HCEC 1CT (cell line): Measurements from ENCODE around the gene C2.
"Not testable (repeated sequence)": the region's sequence is repeated elsewhere in the genome, so short reads cannot be mapped to it uniquely, and the experiment has no call there.

Experiments
- DNase-seq: peaks from one replicate; pipeline ENCODE4 v3.0.0-alpha.2; 2017

C2 gene

DNA sequence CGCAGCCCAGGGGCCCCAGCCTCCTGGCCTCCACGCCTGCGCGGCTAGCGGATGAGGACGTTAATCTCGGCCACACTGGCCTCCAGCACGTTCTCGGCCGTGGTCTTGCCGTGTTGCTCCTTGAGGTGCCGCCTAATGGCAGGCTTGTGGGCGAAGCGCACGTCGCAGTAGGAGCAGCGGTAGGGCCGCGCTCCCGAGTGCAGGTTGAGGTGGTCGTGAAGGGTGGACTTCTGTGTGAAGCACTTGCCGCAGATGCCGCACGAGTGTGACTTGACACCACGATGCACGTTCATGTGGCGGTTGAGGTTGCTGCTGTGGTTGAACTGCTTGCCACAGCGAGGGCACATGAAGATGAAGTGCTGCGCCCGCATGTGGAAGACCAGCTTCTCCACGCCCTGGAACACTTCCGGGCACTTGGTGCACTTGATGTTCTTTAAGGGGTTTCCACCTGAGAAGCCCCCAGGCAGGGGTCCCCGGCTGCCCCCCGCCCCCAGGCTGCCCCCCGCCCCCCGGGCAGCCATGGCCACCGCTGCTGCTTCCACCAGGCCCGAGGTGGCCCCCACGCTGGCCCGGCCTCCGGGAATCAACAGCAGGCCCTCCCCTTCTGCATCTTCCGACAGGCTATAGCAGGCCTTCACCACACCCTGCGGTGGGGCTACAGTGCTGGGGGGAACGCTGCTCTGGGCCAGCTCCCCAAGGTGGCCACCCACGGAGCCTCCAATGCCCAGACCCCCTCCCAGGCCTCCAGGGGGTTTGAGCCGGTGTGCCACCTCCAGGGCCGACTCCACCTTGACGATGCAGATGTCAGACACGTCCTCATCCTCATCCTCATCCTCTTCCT is 27.4 kb upstream of the C2 start:
- DNase-seq = no peak

- no peak for DNase-seq
These were observed 26.6 kb upstream of the C2 start for GRCh38 chr6:31900917-31901414.

DNA sequence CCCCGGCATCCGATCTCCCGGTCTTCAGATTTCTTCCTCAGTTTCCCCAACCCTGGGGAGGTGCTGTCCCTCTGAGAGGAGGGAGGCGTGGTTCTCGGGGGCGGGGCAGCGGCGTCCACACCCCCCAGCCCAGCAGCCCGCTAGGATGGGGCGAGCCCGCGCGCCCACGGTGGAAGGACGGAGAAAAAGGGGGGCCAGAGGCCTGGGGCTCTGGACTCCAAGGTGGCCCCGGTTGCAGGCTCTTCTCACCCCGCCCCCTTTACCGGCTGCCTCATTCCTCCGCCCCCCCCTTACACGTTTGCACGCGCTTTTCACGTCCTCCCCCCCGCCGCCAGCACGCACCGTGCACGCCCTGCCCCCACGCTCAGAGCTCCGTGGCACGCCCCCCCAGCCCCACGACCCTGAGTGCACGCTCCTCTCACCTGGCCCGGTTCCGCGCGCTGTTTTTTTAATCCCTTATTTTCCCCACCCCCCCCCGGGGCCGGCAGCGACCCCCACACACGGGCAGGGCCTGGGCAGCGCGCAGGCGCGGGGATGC is 26.0 kb upstream of the C2 start:
- DNase-seq = peak; percentile 42

DNA sequence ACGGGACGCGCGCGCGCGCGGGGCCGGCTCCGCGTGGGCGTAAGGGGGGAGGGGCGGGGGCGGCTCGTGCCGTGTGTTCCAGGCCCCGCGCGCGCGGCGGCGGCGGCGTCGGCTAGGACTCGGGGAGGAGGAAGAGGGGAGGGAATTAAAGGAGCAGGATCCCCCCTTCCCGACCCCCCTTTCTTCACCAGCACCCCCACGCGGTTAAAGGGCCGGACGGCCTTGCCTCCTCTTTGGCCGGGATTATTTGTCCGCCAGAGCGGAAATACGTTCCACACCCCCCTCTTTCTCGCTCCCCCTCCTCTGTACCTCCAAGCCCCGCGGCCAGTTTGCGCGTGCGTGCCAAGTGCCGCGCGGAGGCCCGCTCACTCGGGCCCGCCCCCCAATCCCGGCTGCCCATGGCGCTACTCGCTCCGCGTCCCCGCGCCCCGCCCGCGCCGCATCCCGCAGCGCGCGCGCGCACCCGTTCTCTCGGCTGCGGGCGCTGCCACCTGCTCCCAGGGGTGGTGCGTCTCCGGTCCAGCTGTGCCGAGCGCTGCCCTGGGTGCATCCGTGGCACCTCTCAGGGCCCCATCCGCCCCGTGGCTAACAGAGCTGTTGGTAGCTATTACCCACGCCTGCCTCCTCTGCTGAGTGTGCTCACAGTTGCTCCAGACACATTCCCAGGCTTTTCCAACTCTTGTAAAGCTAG is 25.4 kb upstream of the C2 start, which contains the start of gene ZBTB12:
Gene ZBTB12, minus strand, starts transcription at position 134 of the 691 bp plus-strand sequence. CDS start 781 bp downstream, outside the sequence.
- DNase-seq = peak; percentile 95

GRCh38 chr6:31903957-31904356 is 23.6 kb upstream of the C2 start:
- DNase-seq = no peak

DNA sequence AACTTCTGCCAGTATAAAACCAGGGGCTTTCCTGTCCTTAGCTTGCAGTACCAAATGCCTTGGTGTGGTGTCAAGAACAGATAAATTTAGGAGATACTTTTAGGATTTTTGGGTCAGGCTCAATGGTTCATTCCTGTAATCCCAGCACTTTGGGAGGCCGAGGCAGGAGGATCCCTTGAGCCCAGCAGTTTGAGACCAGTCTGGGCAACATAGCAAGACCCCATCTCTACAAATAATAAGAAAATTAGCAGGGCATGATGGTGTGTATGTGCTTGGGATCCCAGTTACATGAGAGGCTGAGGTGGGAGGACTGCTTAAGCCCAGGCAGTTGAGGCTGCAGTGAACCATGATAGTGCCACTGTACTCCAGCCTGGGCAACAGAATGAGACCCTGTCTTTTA is 22.5 kb upstream of the C2 start:
- DNase-seq = no peak

GRCh38 chr6:31906122-31906521 is 21.4 kb upstream of the C2 start:
- DNase-seq = no peak

DNA sequence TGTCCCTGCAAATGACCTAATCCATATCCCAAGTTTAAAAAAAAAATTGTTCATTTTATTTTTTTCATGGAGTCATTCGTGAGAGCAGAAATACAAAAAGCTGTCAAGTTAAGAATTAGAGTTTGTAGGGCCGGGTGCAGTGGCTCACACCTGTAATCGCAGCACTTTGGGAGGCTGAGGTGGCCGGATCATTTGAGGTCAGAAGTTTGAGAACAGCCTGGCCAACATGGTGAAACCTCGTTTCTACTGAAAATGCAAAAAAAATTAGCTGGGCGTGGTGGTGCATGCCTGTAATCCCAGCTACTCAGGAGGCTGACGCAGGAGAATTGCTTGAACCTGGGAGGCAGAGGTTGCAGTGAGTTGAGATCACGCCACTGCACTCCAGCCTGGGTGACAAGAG is 20.8 kb upstream of the C2 start:
- not testable (repeated sequence) for DNase-seq

- DNase-seq = peak; percentile 57
These were observed 20.2 kb upstream of the C2 start for GRCh38 chr6:31907158-31907813.

- DNase-seq = not testable (repeated sequence)
These were observed 19.3 kb upstream of the C2 start for GRCh38 chr6:31908255-31908654.

- peak; percentile 59 for DNase-seq
These were observed 18.7 kb upstream of the C2 start for GRCh38 chr6:31908791-31909190.

DNA sequence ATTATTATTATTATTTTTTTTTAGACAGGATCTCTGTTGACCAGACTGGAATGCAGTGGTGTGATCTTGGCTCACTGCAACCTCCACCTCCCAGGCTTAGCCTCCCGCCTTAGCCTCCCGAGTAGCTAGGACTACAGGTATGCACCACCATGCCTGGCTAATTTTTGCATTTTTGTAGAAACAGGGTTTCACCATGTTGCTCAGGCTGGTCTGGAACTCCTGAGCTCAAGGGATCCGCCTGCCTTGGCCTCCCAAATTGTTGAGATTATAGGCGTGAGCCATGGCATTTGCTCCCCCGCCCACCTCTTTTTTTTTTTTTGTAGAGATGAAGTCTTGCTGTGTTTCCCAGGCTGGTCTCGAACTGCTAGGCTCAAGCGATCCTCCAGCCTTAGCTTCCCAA is 18.2 kb upstream of the C2 start:
- DNase-seq = not testable (repeated sequence)

- DNase-seq = no peak
These were observed 15.5 kb upstream of the C2 start for GRCh38 chr6:31911826-31912585.

- no peak for DNase-seq
These were observed 12.2 kb upstream of the C2 start for GRCh38 chr6:31915351-31915750.

DNA sequence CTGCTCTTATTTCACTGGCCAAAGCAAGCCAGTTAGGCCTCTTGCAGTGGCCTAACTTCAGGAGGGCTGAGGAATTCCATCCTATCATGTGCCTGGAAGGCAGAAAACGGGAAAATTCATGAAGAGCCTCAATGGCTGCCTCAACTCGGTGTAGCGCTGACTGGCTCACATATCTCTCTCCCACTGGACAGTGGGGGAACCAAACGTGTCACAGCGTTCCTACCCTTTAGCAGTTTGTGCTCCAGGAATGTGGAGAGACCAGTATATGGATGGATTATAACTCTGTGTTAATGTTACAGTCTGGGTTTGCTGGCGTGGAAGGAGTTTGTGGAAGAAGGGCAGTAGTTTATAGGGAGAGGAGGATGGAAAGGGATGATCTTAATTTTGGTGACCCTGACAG is 11.8 kb upstream of the C2 start:
- DNase-seq = no peak

DNA sequence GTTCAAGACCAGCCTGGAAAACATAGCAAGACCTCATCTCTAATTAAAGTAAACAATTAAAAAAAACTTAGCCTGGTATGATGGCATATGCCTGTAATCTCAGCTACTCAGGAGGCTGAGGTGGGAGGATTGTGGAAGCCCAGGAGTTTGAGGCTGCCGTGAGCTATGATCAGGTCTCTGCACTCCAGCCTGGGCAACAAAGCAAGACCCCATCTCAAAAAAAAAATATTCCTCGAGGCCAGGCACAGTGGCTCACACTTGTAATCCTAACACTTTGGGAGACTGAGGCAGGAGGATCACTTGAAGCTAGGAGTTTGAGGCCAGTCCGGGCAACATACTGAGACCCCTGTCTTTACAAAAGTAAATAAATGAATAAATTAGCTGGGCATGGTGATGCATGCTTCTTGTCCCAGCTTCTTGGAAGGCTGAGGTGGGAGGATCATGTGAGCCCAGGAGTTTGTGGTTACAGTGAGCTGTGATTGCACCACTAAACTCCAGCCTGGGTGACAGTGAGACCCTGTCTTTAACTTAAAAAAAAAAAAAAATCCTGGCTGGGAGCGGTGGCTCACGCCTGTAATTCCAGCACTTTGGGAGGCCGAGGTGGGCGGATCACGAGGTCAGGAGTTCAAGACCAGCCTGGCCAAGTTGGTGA is 9.3 kb upstream of the C2 start:
- DNase-seq = no peak

DNA sequence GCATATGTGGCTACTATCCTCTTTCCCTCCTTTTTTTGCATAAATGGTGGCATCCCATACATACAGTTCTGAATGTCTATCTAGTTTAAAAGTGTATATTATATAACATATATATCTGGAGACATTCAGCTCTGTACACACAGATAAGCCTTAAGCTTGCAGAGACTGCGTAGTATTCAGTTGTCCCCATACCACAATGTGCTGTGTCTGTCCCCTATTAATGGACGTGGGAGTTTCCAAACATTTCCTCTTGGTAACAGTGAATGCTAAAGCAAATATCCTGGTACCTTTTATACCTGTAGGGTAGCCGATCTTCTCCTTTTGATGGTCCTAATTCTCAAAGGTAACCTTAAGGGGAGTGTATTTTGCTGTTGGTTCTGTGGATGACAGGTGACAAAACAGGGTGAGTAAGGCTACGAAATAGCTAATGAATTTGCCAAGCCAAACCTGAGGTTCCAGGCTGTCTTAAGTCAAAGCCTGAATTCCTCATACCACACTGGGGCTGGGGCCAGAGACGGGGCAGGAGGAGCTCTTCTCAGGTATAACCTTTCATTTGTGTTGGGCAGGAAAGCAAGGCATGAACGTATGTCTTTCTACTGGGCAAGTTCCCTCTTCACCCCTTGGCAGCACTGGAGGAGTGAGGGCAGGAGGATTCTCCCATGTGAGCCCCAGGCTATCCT is 7.8 kb upstream of the C2 start:
- no peak for DNase-seq

DNA sequence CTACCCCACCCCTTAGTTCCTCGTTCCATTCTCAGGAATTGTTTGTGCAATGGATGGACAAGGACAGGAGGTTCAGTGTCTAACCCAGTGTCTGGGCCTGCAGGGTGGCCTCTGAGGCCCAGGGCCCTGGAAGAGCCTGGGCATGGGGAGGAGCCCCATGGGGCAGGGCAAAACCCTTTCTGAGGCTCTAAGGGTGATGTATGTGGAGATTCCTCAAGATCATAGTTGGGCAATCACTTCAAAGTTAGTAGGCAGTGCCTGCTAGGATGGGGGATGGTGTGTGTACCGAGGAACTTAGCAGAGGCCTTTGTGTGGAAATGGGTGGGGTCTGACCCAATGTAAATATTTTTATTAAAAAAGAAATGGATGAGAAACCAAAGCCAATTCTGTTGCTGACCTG is 6.7 kb upstream of the C2 start:
- DNase-seq = no peak

DNA sequence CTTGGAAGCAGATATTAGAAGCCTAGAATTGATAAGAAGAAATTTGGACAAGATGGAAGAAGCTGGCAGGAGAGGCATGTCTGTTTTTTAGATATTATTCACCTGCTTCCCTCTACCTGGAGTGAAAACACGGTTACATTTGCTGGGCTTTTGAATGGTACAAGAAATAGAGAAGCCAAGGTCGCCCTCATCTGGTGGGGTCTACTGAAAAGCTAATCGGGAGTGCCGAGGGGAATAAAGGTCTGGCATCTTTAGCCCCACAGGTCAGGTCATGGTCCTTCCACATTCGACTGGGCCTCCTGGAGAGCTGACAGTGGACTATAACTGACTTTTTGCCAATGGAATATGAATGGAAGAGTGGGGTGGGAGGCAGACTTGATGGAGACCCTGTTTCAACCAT is 4.6 kb upstream of the C2 start:
- DNase-seq = no peak

DNA sequence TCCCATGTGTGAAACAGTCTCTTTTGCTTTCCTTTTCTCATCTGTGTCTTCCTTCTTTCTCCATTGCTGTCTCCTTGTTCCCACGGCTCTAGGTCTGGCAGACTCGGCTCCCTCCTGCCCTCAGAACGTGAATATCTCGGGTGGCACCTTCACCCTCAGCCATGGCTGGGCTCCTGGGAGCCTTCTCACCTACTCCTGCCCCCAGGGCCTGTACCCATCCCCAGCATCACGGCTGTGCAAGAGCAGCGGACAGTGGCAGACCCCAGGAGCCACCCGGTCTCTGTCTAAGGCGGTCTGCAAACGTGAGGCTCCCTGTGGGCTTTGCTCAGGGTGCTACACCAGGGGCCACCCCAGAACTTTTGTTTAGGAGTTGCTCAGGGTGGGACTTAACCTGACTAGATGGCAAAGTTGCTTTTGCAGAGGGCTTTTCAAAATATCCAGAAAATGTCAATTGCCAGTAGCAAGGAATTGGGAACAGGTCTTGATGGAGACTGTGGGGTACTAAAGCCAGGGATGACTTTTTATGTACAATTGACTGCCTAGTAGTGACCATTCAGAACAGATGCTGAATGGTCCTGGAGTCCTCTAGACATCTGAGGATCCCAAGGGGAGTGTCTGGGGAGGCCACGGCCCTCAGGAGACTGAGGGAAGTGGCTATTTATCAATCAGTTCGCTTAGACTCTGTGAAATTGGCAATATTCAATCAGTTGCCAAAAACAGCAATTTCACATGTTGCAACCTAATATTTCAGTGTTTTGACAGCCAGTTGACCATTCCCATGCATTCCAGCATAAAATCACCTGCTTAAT is 550 bp downstream of the C2 start:
- DNase-seq = no peak

- no peak for DNase-seq
These were observed 1.1 kb downstream of the C2 start for GRCh38 chr6:31928672-31928939.
